Body of pancreas (tissue), 4 donors: Measurements from ENCODE around the gene CLDN6.

Experiments used
- CTCF ChIP-seq, 7 experiments: fragments of 450-650 bp in 4 of 7; fragments of 200-600 bp in 3 of 7; sonication (generic) in 3 of 7; IDR thresholded peaks; one replicate each; pipeline ENCODE4 v1.5.1; 2016 to 2019; ENCODE audit warnings: antibody characterized with exemption in 7 of 7
- POLR2A ChIP-seq, 3 donors: fragments of 450-650 bp; IDR thresholded peaks; one replicate each; pipeline ENCODE4 v1.6.1; 2016; ENCODE audit warnings: antibody characterized with exemption in 3 of 3, mild to moderate bottlenecking in 2 of 3

- TF ChIP-seq CTCF (IDR thresholded peaks at IDR 0.05): no peak
- TF ChIP-seq POLR2A (IDR thresholded peaks at IDR 0.05): no peak
Observed at GRCh38 chr16:3001316-3001715, 16.7 kb downstream of the CLDN6 start.
